HL-60/S4 (cell line): ENCODE results near the gene VTA1.
"Not testable (repeated sequence)": the region's sequence is repeated elsewhere in the genome, so short reads cannot be mapped to it uniquely, and the experiment has no call there.

Experiments used
- in situ Hi-C: fragments of 300-500 bp; cut with MboI; formaldehyde crosslinking; loops from 2 replicates; pipeline ENCODE4 v1.14.3; 2022; ENCODE audit warnings: low sequenced_read_pairs

The VTA1 gene

DNA sequence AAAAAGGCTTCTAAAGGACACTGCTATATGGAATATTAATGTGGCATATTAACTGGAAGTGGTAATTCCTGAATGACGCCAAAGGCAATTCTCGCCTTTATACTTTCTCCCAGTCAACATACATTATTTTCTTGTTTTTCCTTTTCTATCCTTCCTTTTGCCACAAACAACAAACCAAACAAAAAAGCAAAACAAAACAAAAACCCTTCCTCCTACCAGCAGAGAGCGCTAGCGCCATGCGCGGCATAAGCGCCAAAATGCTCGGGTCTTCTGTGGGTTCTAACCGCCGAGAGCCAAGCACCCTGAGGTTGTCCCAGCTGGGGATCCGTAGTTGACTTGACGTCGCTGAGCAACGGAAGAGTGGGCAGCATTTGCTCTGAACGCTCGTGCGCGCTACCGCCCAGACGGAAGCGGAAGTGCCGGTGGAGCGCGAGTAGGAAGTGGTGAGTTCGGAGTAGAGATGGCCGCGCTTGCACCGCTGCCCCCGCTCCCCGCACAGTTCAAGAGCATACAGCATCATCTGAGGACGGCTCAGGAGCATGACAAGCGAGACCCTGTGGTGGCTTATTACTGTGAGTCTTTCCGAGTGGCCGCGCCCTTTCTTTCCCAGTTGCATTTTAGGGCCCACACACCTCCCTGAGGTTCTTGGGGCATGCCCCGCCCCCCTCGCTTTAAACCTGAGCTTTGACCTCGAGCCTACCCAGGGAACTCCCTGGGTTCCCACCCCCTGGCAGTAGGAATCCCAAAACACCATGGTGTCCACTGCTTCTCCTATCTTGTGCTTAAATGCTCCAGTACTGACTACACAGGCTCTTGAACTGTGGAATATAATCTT, at the start of gene VTA1, which contains the start of gene NMBR:
TSS of gene VTA1 (plus strand) at position 436 of the 835 bp plus-strand sequence. CDS start at position 461, 25 bp downstream.
TSS of gene NMBR (minus strand) at position 295 of the 835 bp plus-strand sequence. CDS start 58,464 bp downstream, outside the sequence.
- in situ Hi-C loops = no loop called here

DNA sequence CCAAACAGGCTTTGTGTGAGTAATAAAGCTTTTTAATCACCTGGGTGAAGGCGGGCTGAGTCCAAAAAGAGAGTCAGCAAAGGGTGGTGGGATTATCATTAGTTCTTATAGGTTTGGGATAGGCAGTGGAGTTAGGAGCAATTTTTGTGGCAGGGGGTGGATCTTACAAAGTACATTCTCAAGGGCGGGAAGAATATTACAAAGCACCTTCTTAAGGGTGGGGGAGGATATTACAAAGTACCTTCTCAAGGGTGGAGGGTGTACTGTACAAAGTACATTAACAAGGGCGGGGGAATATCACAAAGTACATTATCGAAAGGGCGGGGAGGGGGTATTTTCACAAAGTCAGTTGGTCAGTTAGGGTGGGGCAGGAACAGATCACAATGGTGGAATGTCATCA, 42.2 kb upstream of the VTA1 start:
- in situ Hi-C loops = loop anchor here (25.0 kb wide), 1 partner anchor 418 kb away; no protein-coding TSS in a partner anchor

- in situ Hi-C loops = loop anchor here (25.0 kb wide), 1 partner anchor 424 kb away; no protein-coding TSS in a partner anchor
These were observed 36.2 kb upstream of the VTA1 start for GRCh38 chr6:142110820-142111219.

GRCh38 chr6:142112451-142113061, 34.5 kb upstream of the VTA1 start:
- in situ Hi-C loops = loop anchor here (25.0 kb wide), 1 partner anchor 425 kb away; no protein-coding TSS in a partner anchor

- in situ Hi-C loops = loop anchor here (25.0 kb wide), 1 partner anchor 430 kb away; no protein-coding TSS in a partner anchor
These were observed 29.7 kb upstream of the VTA1 start for GRCh38 chr6:142117366-142117765.

DNA sequence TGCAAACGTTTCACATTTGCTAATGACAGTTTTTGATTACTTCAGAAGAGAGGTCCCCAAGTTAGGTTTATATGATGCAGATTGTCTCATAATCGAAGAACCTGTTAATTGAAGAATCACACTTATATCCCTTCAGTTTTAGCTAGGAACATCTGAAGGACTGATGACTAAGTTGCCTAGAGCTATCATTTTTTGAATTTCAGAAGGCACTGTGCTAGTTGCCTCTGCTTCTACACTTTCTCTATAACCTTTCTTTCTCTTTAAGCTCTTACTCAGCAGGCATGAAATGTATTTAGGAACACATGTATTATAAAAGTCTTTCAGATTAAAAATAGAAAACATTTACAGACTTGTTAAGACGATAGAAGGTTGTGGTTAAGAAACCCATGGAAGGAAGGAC, 28.7 kb upstream of the VTA1 start:
- in situ Hi-C loops = loop anchor here (25.0 kb wide), 1 partner anchor 431 kb away; no protein-coding TSS in a partner anchor

DNA sequence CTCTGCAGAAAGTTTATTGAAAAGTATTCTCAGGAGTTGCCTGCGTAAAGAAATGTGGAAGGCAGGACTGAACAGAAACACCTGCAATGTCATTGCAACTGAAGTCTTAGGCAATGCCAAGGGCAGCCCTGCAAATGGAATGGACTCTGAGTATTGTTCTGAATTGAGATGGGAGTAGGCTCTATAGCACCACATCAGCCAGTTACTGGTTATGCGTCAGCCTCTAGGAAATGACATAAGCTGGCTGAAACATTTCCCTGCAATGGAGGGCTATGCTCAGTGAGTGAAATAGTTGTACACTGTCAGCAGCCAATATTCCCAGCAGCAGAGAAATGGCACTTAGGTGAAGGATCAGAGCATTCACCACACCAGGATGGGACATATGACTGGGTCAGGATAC, 28.1 kb upstream of the VTA1 start:
- in situ Hi-C loops = loop anchor here (25.0 kb wide), 1 partner anchor 432 kb away; no protein-coding TSS in a partner anchor

DNA sequence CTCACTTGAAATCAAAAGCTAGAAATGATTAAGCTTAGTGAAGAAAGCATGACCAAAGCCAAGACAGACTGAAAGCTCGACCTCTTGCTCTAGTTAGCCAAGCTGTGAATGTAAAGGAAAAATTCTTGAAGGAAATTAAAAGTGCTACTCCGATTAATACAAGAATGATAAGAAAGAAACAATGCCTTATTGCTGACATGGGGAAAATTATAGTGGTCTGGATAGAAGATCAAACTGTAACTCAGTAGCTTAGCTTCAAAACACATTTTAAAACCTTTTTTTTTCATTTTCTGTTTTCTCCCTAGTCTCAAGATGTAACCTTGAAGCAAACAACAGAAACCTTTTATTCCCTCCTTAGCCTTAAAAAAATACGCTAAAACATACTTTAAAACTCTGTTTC, 25.7 kb upstream of the VTA1 start:
- in situ Hi-C loops = loop anchor here (25.0 kb wide), 1 partner anchor 434 kb away; no protein-coding TSS in a partner anchor

GRCh38 chr6:142130814-142131213, 16.2 kb upstream of the VTA1 start:
- in situ Hi-C loops = no loop called here

- in situ Hi-C loops = no loop called here
These were observed 14.4 kb upstream of the VTA1 start, which contains the start of gene GJE1 for GRCh38 chr6:142132625-142133024. GJE1 (plus strand) TSS chr6:142132925; CDS start chr6:142133159, 234 bp downstream.

DNA sequence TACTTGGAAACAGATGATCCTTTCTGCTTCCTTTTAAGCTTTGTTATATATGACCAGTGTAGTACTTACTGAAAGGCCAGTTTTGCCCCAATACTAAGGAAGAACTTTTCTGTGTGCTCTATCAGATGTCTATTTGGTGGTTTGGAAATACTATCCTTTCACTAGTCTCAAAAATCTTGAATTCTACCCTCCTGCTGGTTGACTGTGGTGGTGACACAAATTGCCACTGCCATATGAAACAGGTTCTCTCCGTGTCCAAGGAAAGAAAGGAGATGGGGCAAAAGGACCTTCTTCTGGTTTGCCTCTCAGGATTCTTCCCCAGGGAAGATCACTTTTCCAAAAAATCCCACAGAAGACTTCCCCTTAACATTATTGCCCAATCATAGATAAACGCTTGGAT, 8.2 kb upstream of the VTA1 start:
- in situ Hi-C loops = no loop called here

DNA sequence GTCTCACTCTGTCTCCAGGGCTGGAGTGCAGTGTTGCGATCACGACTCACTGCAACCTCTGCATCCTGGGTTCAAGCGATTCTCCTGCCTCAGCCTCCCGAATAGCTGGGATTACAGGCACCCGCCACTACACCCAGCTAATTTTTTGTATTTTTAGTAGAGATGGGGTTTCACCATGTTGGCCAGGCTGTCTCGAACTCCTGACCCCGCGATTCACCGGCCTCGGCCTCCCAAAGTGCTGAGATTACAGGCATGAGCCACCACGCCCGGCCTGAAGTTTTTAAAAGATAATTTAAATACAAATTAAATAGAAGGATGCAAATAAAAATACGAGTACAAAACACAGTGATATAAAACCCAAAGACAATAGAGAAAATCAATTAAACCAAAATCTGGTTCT, 5.5 kb upstream of the VTA1 start:
- in situ Hi-C loops = not testable (repeated sequence)

DNA sequence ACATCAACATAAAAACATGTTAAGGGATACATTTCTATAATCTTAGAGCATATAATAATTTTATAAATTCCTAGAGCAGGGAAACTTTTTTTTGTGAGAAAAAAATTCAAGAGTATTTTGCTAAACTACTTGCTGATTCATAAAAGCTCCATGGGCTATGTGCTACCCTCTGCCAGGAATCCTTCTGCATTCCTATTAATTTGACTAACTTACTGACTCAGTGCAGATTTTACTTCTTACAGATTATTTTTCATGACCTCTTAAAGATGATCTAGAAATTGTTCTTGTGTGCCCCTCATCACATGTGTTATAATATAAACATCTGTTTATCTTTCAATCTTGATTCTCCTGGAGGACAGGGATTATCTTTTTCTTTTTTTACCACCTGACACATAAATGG, 5.7 kb downstream of the VTA1 start:
- in situ Hi-C loops = loop anchor here (25.0 kb wide), 1 partner anchor 1285 kb away; no protein-coding TSS in a partner anchor

DNA sequence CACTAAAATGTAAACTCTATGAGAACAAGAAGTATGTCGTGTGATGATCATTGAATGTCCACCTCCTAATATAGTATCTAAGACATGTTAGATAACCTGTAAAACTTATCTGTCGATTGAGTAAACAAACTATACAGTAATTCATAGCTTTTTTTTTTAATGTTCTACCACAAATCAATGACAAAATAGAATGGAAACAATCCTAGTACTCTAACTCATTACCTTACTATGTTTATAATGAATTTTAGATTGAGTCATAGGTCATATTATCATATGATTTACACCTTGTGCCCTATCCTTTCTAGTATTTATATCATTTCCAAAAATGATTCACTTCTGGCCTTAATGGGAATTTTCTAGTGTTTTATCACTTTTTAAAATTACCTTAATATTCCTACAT, 6.1 kb downstream of the VTA1 start:
- in situ Hi-C loops = loop anchor here (25.0 kb wide), 1 partner anchor 1284 kb away; no protein-coding TSS in a partner anchor

DNA sequence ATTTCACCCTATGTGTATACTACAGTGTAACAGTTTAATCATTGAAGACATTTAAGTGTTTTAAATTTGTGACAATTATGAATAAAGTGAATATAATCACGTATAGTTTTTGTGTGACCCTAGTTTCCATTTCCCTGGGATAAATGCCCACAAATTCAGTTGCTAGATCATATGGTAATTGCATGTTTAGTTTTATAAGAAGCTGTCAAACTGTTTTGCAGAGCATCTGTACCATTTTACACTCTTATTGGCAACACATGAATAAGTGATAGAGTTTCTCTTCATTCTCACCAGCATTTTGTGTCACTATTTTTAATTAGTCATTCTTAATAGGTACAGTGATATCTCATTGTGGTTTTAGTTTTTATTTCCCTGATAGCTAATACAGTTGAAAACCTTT, 7.3 kb downstream of the VTA1 start:
- in situ Hi-C loops = loop anchor here (25.0 kb wide), 1 partner anchor 1283 kb away; no protein-coding TSS in a partner anchor

DNA sequence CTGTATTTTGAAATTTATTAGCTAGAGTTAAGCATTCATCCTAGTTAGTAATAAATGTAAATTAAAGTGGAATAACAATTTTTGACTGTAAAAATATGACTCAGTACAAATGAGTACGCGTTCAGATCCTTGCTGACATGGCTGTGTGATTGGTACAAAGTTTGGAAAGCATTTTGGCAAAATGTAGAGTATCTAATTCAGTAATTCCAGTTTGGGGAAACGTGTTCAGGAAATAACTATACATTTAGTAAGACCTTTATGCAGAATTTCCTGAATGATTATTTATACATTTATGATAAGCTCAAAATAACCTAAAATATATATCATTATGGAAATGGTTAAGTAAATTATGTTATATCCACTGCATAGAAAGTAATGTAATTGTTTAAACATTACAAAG, 8.0 kb downstream of the VTA1 start:
- in situ Hi-C loops = loop anchor here (25.0 kb wide), 1 partner anchor 1282 kb away; no protein-coding TSS in a partner anchor

DNA sequence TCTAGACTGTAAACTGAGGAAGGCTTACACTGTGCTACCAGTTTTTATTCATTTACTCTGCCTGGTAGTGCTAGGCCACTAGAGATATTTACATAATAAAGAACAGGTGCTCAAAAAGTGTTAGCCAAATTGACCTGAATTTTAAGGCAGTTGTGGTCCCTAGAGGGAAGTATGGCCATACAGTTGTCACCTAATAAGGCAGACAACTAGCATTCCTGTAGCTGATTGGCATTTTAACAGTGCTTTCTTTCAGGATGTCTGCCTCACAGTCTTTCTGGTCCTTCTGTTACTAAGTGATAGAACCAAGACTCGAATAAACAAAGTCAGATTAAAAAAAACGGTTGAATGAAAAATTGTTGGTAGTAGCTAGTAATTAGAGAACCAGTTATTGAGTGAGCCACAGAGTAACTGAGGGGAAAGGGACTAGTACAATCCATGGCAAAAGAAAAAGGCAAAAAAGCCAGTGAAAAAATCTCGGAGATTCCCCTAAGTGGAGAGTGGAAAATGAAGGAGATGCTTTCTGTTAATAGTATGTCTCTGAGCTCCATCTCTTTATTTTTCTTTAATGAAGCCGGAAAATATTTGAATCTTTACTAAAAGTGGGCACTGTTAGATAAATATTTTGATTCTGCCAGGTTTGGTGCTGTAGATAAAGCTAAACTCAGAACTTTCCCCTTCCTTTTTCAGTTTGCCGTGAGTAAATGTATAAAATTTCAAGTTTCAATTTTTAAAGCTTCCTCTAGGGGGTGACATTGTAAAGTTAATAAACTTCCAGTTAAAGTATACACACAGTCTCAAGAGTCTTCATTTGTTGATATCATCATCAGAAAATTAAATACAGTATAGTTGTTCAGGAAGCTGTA, 9.1 kb downstream of the VTA1 start:
- in situ Hi-C loops = loop anchor here (25.0 kb wide), 1 partner anchor 1281 kb away; no protein-coding TSS in a partner anchor

- in situ Hi-C loops = loop anchor here (25.0 kb wide), 1 partner anchor 1281 kb away; no protein-coding TSS in a partner anchor
These were observed 9.7 kb downstream of the VTA1 start for GRCh38 chr6:142156758-142157068.

DNA sequence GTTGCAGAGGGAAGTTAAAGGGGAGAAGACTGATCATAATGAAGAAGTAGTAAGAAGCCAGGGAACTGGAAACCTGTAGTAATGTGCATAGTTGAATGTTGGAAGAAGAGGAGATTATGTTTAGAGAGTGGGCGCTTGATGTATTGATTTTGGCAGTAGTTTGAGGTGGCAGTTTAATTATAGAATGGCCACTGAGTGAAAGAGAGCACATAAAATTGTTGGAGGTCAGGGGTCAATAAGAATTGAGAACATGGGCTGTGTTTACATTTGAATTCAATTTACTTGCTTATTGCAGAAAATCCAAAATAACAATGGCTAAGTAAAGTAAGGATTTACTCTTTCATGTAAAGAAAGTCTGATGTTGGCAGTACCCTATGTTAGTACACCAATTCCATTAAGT, 15.7 kb downstream of the VTA1 start:
- in situ Hi-C loops = loop anchor here (25.0 kb wide), 1 partner anchor 1275 kb away; no protein-coding TSS in a partner anchor

- in situ Hi-C loops = loop anchor here (25.0 kb wide), 1 partner anchor 1272 kb away; no protein-coding TSS in a partner anchor
These were observed 18.2 kb downstream of the VTA1 start for GRCh38 chr6:142165227-142165626.
